HL-60 (cell line): ENCODE results near the gene PRSS53.
A peak's percentile ranks its signal among the peaks of the same experiment; 100 is the strongest.

Source experiments
- DNase-seq, 2 experiments: peaks; one replicate each; pipeline ENCODE4 v3.0.0-alpha.2; 2010 to 2020; ENCODE audit warnings: low read depth in 1 of 2, low spot score in 1 of 2
- H3K27ac ChIP-seq: fragments of 250-450 bp; sonication (Bioruptor Pico); replicated peaks from 2 replicates; pipeline ENCODE4 v1.5.1; 2020; ENCODE audit warnings: mild to moderate bottlenecking, moderate library complexity
- H3K27me3 ChIP-seq: fragments of 250-450 bp; sonication (Bioruptor Pico); 2 replicates; pipeline ENCODE4 v1.5.1; 2021; ENCODE audit warnings: mild to moderate bottlenecking, moderate library complexity; ENCODE audit not compliant: insufficient read depth, poor library complexity, severe bottlenecking
- H3K4me3 ChIP-seq: replicated peaks from 2 replicates; pipeline ENCODE4 v1.5.1; 2011; ENCODE audit warnings: mild to moderate bottlenecking, control low read depth, low read length; ENCODE audit not compliant: insufficient read depth
- GABPA ChIP-seq: IDR thresholded peaks from 2 replicates; pipeline ENCODE4 v1.6.1; 2012; ENCODE audit warnings: low read depth
- POLR2AphosphoS5 ChIP-seq: IDR thresholded peaks from 2 replicates; pipeline ENCODE4 v1.6.1; 2012; ENCODE audit warnings: low read depth
- REST ChIP-seq: IDR thresholded peaks from 2 replicates; pipeline ENCODE4 v1.6.1; 2012; ENCODE audit warnings: low read depth; ENCODE audit not compliant: insufficient replicate concordance
- SPI1 ChIP-seq: IDR thresholded peaks from 2 replicates; pipeline ENCODE4 v1.6.1; 2012; ENCODE audit warnings: low read depth, mild to moderate bottlenecking, borderline replicate concordance
- TF ChIP-seq, protein P1 (sequence below): IDR thresholded peaks from one replicate; pipeline ENCODE4 v1.5.1; 2011; ENCODE audit warnings: low read length, control low read depth, inconsistent platforms; ENCODE audit not compliant: insufficient read depth

PRSS53 gene

GRCh38 chr16:31093132-31093703 is 4.5 kb upstream of the PRSS53 start:
- DNase-seq = peak in 1 of 2 experiments; percentile 26
- Histone ChIP-seq H3K27ac (no peak overlapping the region), H3K4me3 (peak overlapping the region; percentile 79), H3K27me3 (no peaks in the 10 kb centered on the region)
- TF ChIP-seq SPI1 (no peak), GABPA (no peak), POLR2AphosphoS5 (no peak), REST (no peak)
- TF ChIP-seq, protein P1, sequence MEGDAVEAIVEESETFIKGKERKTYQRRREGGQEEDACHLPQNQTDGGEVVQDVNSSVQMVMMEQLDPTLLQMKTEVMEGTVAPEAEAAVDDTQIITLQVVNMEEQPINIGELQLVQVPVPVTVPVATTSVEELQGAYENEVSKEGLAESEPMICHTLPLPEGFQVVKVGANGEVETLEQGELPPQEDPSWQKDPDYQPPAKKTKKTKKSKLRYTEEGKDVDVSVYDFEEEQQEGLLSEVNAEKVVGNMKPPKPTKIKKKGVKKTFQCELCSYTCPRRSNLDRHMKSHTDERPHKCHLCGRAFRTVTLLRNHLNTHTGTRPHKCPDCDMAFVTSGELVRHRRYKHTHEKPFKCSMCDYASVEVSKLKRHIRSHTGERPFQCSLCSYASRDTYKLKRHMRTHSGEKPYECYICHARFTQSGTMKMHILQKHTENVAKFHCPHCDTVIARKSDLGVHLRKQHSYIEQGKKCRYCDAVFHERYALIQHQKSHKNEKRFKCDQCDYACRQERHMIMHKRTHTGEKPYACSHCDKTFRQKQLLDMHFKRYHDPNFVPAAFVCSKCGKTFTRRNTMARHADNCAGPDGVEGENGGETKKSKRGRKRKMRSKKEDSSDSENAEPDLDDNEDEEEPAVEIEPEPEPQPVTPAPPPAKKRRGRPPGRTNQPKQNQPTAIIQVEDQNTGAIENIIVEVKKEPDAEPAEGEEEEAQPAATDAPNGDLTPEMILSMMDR = no peak

GRCh38 chr16:31092330-31092729 is 3.6 kb upstream of the PRSS53 start:
- DNase-seq = no peak
- no peak for TF ChIP-seq POLR2AphosphoS5
- TF ChIP-seq, protein P1 = no peak
- no peak for TF ChIP-seq SPI1
- TF ChIP-seq REST = no peak
- TF ChIP-seq GABPA = no peak
- H3K4me3 ChIP-seq = no peak overlapping the region
- no peaks in the 10 kb centered on the region for H3K27me3 ChIP-seq
- no peak overlapping the region for H3K27ac ChIP-seq

DNA sequence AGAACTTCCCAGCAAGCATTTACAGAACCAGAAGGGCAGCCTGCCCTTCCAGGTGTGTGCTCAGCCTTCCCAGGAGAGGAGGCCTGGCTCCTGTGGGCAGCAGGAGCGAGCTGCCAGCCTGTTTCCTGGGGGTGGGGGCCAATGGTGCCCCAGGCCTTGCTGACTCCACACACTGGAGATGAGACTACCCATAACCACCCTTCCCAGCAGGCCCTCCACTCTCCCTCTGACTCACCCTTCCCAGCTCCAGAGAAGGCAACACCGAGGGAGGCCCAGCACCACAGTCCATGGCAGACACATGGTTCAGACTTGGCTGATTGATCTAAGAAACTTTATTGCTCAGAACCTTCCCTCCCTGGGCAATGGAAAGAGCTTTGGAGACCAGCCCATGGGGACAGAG is 1.8 kb upstream of the PRSS53 start:
- DNase-seq = no peak
- H3K27me3 ChIP-seq = no peaks in the 10 kb centered on the region
- H3K27ac ChIP-seq = no peak overlapping the region
- no peak for TF ChIP-seq SPI1
- no peak for TF ChIP-seq POLR2AphosphoS5
- TF ChIP-seq, protein P1 = no peak
- TF ChIP-seq GABPA = no peak
- no peak for TF ChIP-seq REST
- H3K4me3 ChIP-seq = no peak overlapping the region
